Measurements from ENCODE around the gene GALNT9. TPM values are rescaled to one million over a fixed set of nuclear protein-coding genes. Genes with fewer than 3 reads are reported as not detected.

GALNT9 gene
- total and polyA plus RNA-seq, 2 donors (not counting 1 experiment from before 2014, with no cell fraction given): 0.10 to 2.8 TPM

DNA sequence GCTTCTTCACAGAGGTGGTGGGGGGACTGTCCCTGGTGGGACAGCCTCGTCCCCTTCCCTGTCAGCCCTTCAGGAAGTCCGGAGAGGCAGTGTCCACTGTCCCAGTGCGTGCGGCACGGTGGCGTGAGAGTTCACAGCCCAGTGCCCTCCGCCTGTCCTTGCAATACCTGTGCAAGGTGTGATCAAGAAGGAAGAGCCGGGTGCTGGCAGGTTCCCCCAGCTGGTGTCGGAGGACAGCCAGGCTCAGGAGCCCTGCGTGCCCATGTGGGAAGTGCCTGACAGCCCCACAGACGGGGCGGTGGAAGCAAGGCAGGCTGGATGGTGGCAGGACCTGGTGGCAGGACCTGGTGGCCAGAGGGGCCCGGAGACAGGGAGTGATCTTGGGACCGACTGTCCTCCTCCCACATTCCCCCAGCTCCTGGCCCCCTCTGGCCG is 168.8 kb downstream of the GALNT9 start:
- Histone ChIP-seq H3K4me2 (ENCODE audit: extremely low read depth, insufficient read depth, low read length) (no peak overlapping the region), H3K79me2 (ENCODE audit: control insufficient read depth, insufficient read depth, low read length) (no peaks in the 10 kb centered on the region), H2AFZ (ENCODE audit: low read length) (no peak overlapping the region), H3K9me3 (ENCODE audit: control insufficient read depth, insufficient read depth, low read depth, low read length) (peaks cover 12% of the 10 kb centered on the region), H3K36me3 (ENCODE audit: control insufficient read depth, insufficient read depth, low read length) (peaks cover 10% of the 10 kb centered on the region), H3K4me3 (replicated peaks in 1 of 4; ENCODE audit: control extremely low read depth in 1 of 4, insufficient read depth in 1 of 4, low read depth in 3 of 4, low read length in 4 of 4) (no peak overlapping the region), H3K9ac (ENCODE audit: insufficient read depth, low read length) (no peak overlapping the region), H3K27me3 (ENCODE audit: control insufficient read depth, insufficient read depth, low read length) (no peaks in the 10 kb centered on the region), H4K20me1 (ENCODE audit: control insufficient read depth, extremely low read depth, insufficient read depth, low read length) (no peaks in the 10 kb centered on the region), H3K4me1 (ENCODE audit: control insufficient read depth, extremely low read depth, insufficient read depth, low read length) (peaks cover 9% of the 10 kb centered on the region), H3K27ac (ENCODE audit: insufficient read depth, low read length) (no peak overlapping the region)
- no peak for DNase-seq (ENCODE audit: low read depth in 2 of 2)
- TF ChIP-seq, protein P1, sequence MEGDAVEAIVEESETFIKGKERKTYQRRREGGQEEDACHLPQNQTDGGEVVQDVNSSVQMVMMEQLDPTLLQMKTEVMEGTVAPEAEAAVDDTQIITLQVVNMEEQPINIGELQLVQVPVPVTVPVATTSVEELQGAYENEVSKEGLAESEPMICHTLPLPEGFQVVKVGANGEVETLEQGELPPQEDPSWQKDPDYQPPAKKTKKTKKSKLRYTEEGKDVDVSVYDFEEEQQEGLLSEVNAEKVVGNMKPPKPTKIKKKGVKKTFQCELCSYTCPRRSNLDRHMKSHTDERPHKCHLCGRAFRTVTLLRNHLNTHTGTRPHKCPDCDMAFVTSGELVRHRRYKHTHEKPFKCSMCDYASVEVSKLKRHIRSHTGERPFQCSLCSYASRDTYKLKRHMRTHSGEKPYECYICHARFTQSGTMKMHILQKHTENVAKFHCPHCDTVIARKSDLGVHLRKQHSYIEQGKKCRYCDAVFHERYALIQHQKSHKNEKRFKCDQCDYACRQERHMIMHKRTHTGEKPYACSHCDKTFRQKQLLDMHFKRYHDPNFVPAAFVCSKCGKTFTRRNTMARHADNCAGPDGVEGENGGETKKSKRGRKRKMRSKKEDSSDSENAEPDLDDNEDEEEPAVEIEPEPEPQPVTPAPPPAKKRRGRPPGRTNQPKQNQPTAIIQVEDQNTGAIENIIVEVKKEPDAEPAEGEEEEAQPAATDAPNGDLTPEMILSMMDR (conservative IDR thresholded peaks at IDR 0.05 in 1 of 2, IDR thresholded peaks at IDR 0.05 in 1 of 2; ENCODE audit: low read depth in 1 of 2, low read length in 2 of 2): no peak
- TF ChIP-seq EZH2 (IDR thresholded peaks at IDR 0.05; ENCODE audit: low read length, missing control alignments): no peak

DNA sequence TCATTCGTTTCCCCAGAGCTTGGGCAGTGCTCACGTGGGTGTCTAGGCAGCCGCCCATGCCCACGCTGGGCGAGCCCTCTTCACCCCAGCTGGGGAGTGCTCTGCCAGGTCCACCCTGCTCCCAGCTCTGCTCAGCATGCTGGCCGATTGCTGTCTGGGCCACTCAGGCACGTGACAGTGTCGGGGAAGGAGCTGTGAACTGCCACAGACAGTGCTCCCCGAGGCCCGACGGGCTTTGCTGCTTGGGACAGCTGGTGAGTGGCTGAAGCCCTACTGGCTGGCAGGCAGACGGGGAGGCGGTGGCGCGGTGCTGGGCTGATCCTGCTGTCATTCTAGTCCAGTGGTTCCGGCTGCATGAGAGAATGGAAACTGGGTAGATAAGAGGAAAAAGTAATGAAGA is 169.4 kb downstream of the GALNT9 start:
- Histone ChIP-seq H4K20me1 (ENCODE audit: control insufficient read depth, extremely low read depth, insufficient read depth, low read length) (no peaks in the 10 kb centered on the region), H3K79me2 (ENCODE audit: control insufficient read depth, insufficient read depth, low read length) (no peaks in the 10 kb centered on the region), H3K4me1 (ENCODE audit: control insufficient read depth, extremely low read depth, insufficient read depth, low read length) (peaks cover 9% of the 10 kb centered on the region), H3K36me3 (ENCODE audit: control insufficient read depth, insufficient read depth, low read length) (peaks cover 10% of the 10 kb centered on the region), H2AFZ (ENCODE audit: low read length) (no peak overlapping the region), H3K9me3 (ENCODE audit: control insufficient read depth, insufficient read depth, low read depth, low read length) (peaks cover 12% of the 10 kb centered on the region), H3K27ac (ENCODE audit: insufficient read depth, low read length) (no peak overlapping the region), H3K9ac (ENCODE audit: insufficient read depth, low read length) (no peak overlapping the region), H3K4me3 (replicated peaks in 1 of 4; ENCODE audit: control extremely low read depth in 1 of 4, insufficient read depth in 1 of 4, low read depth in 3 of 4, low read length in 4 of 4) (no peak overlapping the region), H3K4me2 (ENCODE audit: extremely low read depth, insufficient read depth, low read length) (no peak overlapping the region), H3K27me3 (ENCODE audit: control insufficient read depth, insufficient read depth, low read length) (no peaks in the 10 kb centered on the region)
- DNase-seq (ENCODE audit: low read depth in 2 of 2): no peak
- TF ChIP-seq EZH2 (IDR thresholded peaks at IDR 0.05; ENCODE audit: low read length, missing control alignments): no peak

DNA sequence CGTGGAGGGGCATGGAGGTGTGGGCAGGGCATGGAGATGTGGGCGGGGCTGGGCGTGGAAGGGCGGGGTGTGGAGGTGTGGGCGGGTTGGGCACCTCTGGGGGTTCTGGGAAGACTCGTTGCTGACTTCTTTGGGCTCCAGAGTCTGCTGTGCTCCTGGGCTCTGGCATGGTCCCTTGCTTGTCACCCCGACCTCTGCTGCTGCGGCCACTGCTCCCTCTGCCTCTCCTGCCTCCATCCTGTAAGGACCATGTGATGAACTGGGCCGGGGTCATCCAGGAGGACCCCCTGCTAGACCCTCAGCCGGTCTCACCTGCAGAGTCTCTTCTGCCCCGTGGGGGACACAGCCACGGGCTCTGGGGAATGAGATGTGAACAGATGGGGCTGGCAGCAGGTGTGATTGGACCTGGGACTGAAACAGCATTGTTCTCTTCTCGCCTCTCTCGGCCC is 169.8 kb downstream of the GALNT9 start:
- no peak overlapping the region for H3K4me3 ChIP-seq (replicated peaks in 1 of 4; ENCODE audit: control extremely low read depth in 1 of 4, insufficient read depth in 1 of 4, low read depth in 3 of 4, low read length in 4 of 4)
- no peaks in the 10 kb centered on the region for H3K27me3 ChIP-seq (ENCODE audit: control insufficient read depth, insufficient read depth, low read length)
- H3K79me2 ChIP-seq (ENCODE audit: control insufficient read depth, insufficient read depth, low read length): no peaks in the 10 kb centered on the region
- no peaks in the 10 kb centered on the region for H4K20me1 ChIP-seq (ENCODE audit: control insufficient read depth, extremely low read depth, insufficient read depth, low read length)
- H2AFZ ChIP-seq (ENCODE audit: low read length): no peak overlapping the region
- H3K4me2 ChIP-seq (ENCODE audit: extremely low read depth, insufficient read depth, low read length): no peak overlapping the region
- H3K4me1 ChIP-seq (ENCODE audit: control insufficient read depth, extremely low read depth, insufficient read depth, low read length): peaks cover 9% of the 10 kb centered on the region
- H3K36me3 ChIP-seq (ENCODE audit: control insufficient read depth, insufficient read depth, low read length): peaks cover 10% of the 10 kb centered on the region
- H3K27ac ChIP-seq (ENCODE audit: insufficient read depth, low read length): no peak overlapping the region
- peaks cover 12% of the 10 kb centered on the region for H3K9me3 ChIP-seq (ENCODE audit: control insufficient read depth, insufficient read depth, low read depth, low read length)
- H3K9ac ChIP-seq (ENCODE audit: insufficient read depth, low read length): no peak overlapping the region
- TF ChIP-seq, protein P1 (conservative IDR thresholded peaks at IDR 0.05 in 1 of 2, IDR thresholded peaks at IDR 0.05 in 1 of 2; ENCODE audit: low read depth in 1 of 2, low read length in 2 of 2): no peak
- TF ChIP-seq EZH2 (IDR thresholded peaks at IDR 0.05; ENCODE audit: low read length, missing control alignments): no peak
- DNase-seq (ENCODE audit: low read depth in 2 of 2): no peak
